HT-29 (cell line): ENCODE measurements around the gene POLR2I. TPM values are rescaled to one million over a fixed set of nuclear protein-coding genes. Genes with fewer than 3 reads are reported as not detected.

ENCODE experiments used
- DNase-seq: peaks from one replicate; pipeline ENCODE4 v3.0.0-alpha.2; 2015; ENCODE audit warnings: low spot score
- total RNA-seq: library from RNA; depleted of rRNA; stranded (reverse); fragments of >200 nt; shearing (Covaris generic); gene quantifications from 2 replicates; pipeline ENCODE4 v1.2.3, GENCODE V29; 2014; rRNA removed

The POLR2I gene
- 397 and 423 TPM in 2 replicates for total RNA-seq

- peak; percentile 100 for DNase-seq
These were observed at the start of gene POLR2I for GRCh38 chr19:36114721-36115452. TSS of gene POLR2I (minus strand) at chr19:36114875. CDS start at chr19:36114856, 19 bp downstream.

- no peak for DNase-seq
These were observed 49.1 kb upstream of the POLR2I start for GRCh38 chr19:36163813-36164212.

- DNase-seq = no peak
These were observed 46.3 kb upstream of the POLR2I start for GRCh38 chr19:36160821-36161596.

- DNase-seq = no peak
These were observed 38.5 kb upstream of the POLR2I start for GRCh38 chr19:36153126-36153525.

GRCh38 chr19:36152352-36153091 lies 37.8 kb upstream of the POLR2I start, which contains the start of gene COX7A1:
TSS of gene COX7A1 (minus strand) at chr19:36152447. CDS start at chr19:36152407, 40 bp downstream.
- DNase-seq = no peak

- no peak for DNase-seq
These were observed 37.3 kb upstream of the POLR2I start for GRCh38 chr19:36152019-36152351.

GRCh38 chr19:36151144-36152018 lies 36.7 kb upstream of the POLR2I start:
- DNase-seq = no peak

- DNase-seq = no peak
These were observed 35.9 kb upstream of the POLR2I start for GRCh38 chr19:36150586-36150985.

- DNase-seq = no peak
These were observed 35.2 kb upstream of the POLR2I start for GRCh38 chr19:36149673-36150406.

GRCh38 chr19:36144624-36145023 lies 29.9 kb upstream of the POLR2I start:
- DNase-seq = no peak

- no peak for DNase-seq
These were observed 27.8 kb upstream of the POLR2I start for GRCh38 chr19:36142496-36142895.

GRCh38 chr19:36142046-36142445 lies 27.4 kb upstream of the POLR2I start:
- no peak for DNase-seq

GRCh38 chr19:36141039-36141927 lies 26.6 kb upstream of the POLR2I start:
- DNase-seq = peak; percentile 99

- DNase-seq = peak; percentile 65
These were observed 25.8 kb upstream of the POLR2I start for GRCh38 chr19:36140304-36141038.

GRCh38 chr19:36139473-36140303 lies 25.0 kb upstream of the POLR2I start, which contains the start of gene CAPNS1:
TSS of gene CAPNS1 (plus strand) at chr19:36140066. CDS start at chr19:36141012, 946 bp downstream.
- peak; percentile 100 for DNase-seq

GRCh38 chr19:36139120-36139472 lies 24.4 kb upstream of the POLR2I start:
- no peak for DNase-seq

- peak; percentile 95 for DNase-seq
These were observed 22.4 kb upstream of the POLR2I start for GRCh38 chr19:36136964-36137686.
